Type B pancreatic cell (in vitro differentiated cells): ENCODE data around the gene SCUBE3. TPM values are rescaled to one million over a fixed set of nuclear protein-coding genes. Genes with fewer than 3 reads are reported as not detected.

Experiments used
- DNase-seq: peaks from one replicate; pipeline ENCODE4 v3.0.0; 2021; ENCODE audit warnings: mixed read lengths; ENCODE audit not compliant: unreplicated experiment; ENCODE audit errors: extremely low spot score
- H3K27ac Mint-ChIP-seq: 2 replicates; pipeline ENCODE4 v1.8.0; 2021; ENCODE audit warnings: mild to moderate bottlenecking, mixed read lengths
- H3K27me3 Mint-ChIP-seq: 2 replicates; pipeline ENCODE4 v1.8.0; 2021; ENCODE audit warnings: mixed read lengths
- H3K36me3 Mint-ChIP-seq: 2 replicates; pipeline ENCODE4 v1.8.0; 2021; ENCODE audit warnings: mixed read lengths
- H3K4me1 Mint-ChIP-seq: one replicate; pipeline ENCODE4 v1.8.0; 2021; ENCODE audit warnings: mixed read lengths; ENCODE audit not compliant: unreplicated experiment
- H3K4me3 Mint-ChIP-seq: 2 replicates; pipeline ENCODE4 v1.8.0; 2021; ENCODE audit warnings: mild to moderate bottlenecking, mixed read lengths
- H3K9me3 Mint-ChIP-seq: 2 replicates; pipeline ENCODE4 v1.8.0; 2021; ENCODE audit warnings: mixed read lengths
- CTCF ChIP-seq: fragments of 200-600 bp; sonication (generic); conservative IDR thresholded peaks from 2 replicates; pipeline ENCODE4 v1.5.0; 2021; ENCODE audit warnings: antibody characterized with exemption, mild to moderate bottlenecking
- total RNA-seq: library from RNA; stranded (reverse); gene quantifications from 2 replicates; pipeline ENCODE4 v1.2.1, GENCODE V29; 2021; ENCODE audit warnings: low replicate concordance

The SCUBE3 gene
- total RNA-seq, 1 donor from 2014 or later: 14.9 TPM

GRCh38 chr6:35194390-35194789, 19.4 kb upstream of the SCUBE3 start:
- peaks cover 4% of the 10 kb centered on the region for H3K27me3 Mint-ChIP-seq
- peaks cover 7% of the 10 kb centered on the region for H3K9me3 Mint-ChIP-seq
- no peak for TF ChIP-seq CTCF
- H3K4me3 Mint-ChIP-seq: no peak overlapping the region
- no peaks in the 10 kb centered on the region for H3K36me3 Mint-ChIP-seq
- DNase-seq: no peak
- peaks cover 8% of the 10 kb centered on the region for H3K4me1 Mint-ChIP-seq
- H3K27ac Mint-ChIP-seq: no peak overlapping the region

GRCh38 chr6:35195120-35195780, 18.5 kb upstream of the SCUBE3 start:
- Mint-ChIP-seq H3K4me1 (peaks cover 11% of the 10 kb centered on the region), H3K9me3 (peaks cover 7% of the 10 kb centered on the region), H3K4me3 (no peak overlapping the region), H3K27ac (no peak overlapping the region), H3K27me3 (peaks cover 4% of the 10 kb centered on the region), H3K36me3 (no peaks in the 10 kb centered on the region)
- no peak for TF ChIP-seq CTCF
- DNase-seq: no peak

- H3K4me1 Mint-ChIP-seq: peaks cover 11% of the 10 kb centered on the region
- H3K4me3 Mint-ChIP-seq: no peak overlapping the region
- peaks cover 7% of the 10 kb centered on the region for H3K9me3 Mint-ChIP-seq
- no peak for DNase-seq
- no peak overlapping the region for H3K27ac Mint-ChIP-seq
- TF ChIP-seq CTCF: no peak
- no peaks in the 10 kb centered on the region for H3K36me3 Mint-ChIP-seq
- H3K27me3 Mint-ChIP-seq: peaks cover 4% of the 10 kb centered on the region
Measured at GRCh38 chr6:35197196-35197595, 16.6 kb upstream of the SCUBE3 start.

GRCh38 chr6:35199866-35200265, 13.9 kb upstream of the SCUBE3 start:
- TF ChIP-seq CTCF: no peak
- no peak for DNase-seq
- Mint-ChIP-seq H3K9me3 (peaks cover 7% of the 10 kb centered on the region), H3K36me3 (no peaks in the 10 kb centered on the region), H3K4me1 (peaks cover 12% of the 10 kb centered on the region), H3K27ac (no peak overlapping the region), H3K27me3 (peaks cover 3% of the 10 kb centered on the region), H3K4me3 (no peak overlapping the region)

GRCh38 chr6:35202066-35202546, 11.7 kb upstream of the SCUBE3 start:
- Mint-ChIP-seq H3K9me3 (peaks cover 3% of the 10 kb centered on the region), H3K4me1 (peaks cover 13% of the 10 kb centered on the region), H3K27me3 (peaks cover 13% of the 10 kb centered on the region), H3K27ac (no peak overlapping the region), H3K4me3 (no peak overlapping the region), H3K36me3 (no peaks in the 10 kb centered on the region)
- no peak for DNase-seq
- TF ChIP-seq CTCF: no peak
